GM19023 (cell line): Measurements from ENCODE around the gene TXNDC16.

Experiments used
- ATAC-seq: cut with Tn5 transposase; IDR thresholded peaks from one replicate; pipeline ENCODE4 v1.9.1; 2021; ENCODE audit warnings: mild to moderate bottlenecking, moderate library complexity; ENCODE audit not compliant: unreplicated experiment

TXNDC16 gene

DNA sequence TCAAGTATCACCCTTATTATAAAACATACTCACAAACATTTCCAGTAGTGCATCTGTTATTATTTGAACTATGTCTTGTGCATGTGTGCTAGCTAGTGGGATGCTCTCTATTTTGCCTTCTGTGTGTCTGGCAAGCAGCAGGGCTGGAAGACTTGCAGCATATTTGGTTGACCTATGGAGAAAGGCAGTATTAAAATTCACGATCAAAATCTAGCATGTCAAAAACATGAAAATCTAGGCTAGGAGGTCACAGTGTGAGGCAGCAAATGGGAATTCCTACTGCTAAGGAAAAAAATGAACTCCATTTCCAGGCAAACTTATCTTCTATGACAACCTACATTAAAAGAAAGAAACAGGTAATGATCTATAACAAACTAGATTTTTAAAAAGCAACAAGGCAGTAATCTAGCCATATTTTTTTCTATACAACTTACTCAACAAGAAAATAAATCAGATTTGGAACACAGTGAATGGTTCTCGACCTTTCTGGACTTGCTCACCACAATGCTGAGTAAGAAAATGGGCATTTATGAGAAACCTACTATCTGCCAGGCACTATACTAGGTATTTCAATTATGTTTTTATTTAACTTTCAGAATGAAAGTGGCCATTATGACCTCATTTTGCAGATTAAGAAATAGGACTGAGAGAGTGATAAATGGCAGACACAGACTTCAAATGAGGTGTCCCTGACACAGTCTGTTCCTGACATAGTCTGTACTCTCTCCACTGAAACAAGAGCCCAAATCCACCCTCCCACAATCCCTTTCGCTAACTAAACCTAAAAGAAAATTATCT is 96.8 kb downstream of the TXNDC16 start:
- no peak for ATAC-seq

DNA sequence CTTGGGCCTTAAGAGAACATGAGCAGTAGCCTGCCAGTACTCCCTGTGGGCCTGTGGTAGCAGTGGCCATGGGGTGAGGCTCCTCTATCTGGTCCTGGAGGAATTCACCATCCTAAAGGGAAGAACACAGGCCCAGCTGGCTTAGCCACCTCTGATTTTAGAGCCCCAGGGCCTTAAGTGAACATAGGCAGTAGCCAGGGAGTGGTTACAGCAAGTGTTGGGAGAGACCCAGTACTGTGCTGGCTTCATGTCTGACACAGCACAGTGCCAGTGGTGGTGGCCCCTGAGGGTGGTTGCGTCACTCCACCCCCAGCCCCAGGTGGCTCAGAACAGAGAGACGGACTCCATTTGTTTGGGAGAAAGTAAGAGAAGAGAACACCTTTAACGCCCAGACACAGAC is 105.1 kb downstream of the TXNDC16 start:
- ATAC-seq = no peak

DNA sequence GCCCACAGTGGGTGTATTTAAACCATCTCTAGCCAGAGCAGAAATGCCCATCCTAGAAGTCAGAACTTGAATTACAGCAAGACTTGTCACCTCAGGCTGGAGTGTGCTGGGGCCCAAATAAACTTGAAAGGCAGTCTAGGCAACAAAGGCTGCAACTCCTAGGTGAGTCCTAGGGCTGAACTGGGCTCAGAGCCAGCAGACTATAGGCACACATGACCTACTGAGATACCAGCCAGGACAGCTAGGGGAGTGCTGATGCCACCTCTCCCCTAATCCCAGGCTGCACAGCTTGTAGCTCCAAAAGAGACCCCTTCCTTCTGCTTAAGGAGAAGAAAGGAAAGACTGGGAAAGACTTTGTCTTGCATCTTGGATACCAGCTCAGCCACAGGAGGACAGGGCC is 106.0 kb downstream of the TXNDC16 start:
- no peak for ATAC-seq

DNA sequence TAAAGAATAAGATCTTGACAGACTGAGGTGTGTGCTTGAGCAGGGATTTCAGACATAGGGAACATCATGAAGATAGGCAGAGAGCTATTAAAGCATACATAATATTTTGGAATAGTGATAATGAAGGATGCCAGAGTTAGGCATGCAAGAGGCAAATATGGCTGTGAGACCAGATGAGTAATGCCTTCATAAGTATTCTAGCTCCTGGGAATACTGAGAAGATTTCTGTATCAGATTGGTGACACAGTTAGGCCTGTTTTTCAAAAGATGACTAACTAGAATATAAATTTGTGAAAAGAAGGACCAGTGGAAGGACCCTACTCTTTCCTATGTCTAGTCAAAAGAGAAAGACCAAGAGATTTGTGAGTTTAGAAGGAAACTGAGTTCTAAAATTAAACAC is 108.8 kb downstream of the TXNDC16 start:
- no peak for ATAC-seq

DNA sequence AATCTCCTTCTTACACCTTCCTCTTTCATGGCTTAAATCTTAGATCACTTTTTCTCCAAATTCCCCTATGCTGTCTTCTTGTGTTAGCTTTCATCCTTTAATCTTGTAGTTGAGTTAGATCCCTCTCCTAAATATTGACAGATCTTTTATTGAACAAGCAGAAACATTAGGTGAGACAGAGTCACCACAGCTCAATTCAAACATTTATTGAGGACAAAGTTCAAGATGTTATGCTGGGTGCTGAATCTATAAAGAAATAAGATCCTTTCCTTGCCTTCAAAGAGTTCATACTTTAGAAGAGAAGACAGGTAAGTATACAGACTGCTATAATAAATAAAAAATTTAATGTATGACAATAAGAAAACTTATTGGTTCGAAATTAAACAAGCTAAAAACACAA is 109.7 kb downstream of the TXNDC16 start:
- no peak for ATAC-seq

DNA sequence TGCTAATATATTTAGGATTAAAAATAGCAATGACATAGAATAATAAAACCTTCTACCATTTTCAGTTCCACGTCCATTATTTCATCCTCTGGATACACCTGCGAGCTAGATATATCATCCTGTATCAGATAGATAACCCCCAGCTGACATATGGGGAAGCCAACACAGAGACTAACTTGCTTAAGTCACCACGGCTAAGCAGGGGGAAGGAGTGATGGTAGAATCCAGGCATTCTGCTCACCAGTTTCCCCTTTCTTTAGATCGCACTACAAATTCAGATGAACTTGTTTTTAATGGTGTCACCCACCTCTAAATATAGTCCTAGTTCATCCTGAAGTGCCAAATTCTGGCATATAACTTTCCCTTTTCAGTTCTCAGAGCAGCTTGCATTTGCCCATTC is 110.1 kb downstream of the TXNDC16 start:
- no peak for ATAC-seq

DNA sequence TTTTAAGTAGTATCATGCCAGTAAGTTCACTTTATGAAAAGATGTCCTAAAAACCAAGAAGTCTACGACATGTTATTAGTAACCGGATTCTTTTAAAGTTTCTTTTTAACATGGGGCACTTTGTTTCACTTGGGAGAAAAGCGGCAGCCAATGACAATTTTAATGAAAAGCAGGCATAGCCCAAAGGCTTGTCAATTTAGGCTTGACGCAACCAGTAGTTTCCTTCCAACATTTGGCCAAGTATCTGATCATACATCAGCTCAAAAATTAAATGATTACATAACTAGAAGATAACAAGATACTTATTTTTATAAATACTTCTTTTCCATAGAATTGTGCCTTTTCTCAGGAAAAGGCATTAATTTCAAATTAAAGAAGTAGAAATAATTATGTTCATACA is 112.8 kb downstream of the TXNDC16 start:
- no peak for ATAC-seq

DNA sequence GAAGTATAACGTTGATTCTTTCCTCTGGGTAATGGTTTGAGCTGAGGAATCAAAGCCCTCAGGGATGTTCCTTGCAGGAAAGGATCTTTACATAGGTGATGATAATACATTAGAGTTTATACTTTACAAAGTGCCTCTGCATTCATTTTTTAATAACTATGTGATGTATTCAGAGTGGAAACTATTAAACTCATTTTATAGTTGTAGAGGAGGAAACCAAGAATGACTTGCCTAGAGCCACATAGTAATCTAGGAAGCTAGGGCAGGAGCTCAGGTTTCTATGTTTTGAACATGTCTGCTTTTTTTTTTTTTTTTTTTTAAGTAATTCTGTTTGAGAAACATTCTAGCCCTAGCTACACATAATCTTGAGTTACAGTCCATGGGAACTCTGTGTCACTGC is 117.3 kb downstream of the TXNDC16 start:
- no peak for ATAC-seq

DNA sequence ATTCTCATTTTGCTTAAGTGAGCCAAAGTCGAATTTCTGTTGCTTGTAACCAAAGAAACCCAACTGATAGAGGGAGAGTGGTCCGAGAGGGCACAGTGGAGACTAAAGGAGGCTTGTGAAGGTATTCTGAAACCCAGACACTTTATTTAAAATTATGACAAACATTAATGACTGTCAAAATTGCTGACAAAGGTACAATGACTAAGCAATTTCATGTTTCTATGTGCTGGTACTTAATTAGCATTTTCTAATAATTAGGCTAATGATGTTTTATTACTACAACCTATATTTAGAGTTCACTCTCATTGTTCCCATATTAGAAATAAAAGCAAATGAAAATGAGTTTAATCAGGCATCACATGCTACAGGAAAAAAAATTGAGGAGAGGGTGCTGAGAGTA is 121.8 kb downstream of the TXNDC16 start:
- ATAC-seq = no peak

DNA sequence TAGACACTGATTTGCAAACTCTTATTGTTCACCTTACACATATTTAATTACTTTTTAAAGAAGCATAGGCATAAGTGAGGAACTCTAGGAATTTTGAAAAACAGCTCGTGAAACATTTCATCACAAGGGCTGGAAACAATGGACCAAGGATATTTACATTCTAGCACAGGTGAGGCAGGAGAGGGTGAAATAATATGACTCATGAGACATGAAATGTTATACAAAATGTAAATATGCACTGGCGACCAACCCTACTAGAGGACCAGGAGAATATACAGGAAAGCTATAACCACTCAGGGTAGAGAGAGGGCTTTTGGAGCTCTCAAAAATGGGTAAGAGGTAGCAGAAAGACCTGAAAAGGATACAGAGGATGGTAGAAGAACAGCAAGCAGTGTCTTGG is 122.9 kb downstream of the TXNDC16 start:
- ATAC-seq = no peak

DNA sequence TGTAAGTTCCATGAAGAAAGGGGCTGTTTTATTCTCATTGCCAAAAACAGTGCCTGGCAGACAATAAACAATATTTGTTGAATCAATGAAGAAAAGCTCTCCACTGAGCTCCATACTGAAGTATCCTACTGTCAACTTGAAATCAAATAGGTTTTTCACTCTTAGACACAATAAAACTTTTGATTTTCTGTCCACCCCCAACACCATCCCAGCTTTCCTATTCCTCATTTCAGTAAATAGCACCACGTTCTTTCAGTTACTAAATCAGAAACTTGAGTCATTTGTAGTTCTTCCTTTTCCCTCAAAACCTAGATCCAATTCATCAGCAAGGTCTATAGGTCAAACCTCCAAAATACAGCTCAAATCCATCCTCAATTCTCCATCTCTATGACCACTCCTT is 124.8 kb downstream of the TXNDC16 start:
- no peak for ATAC-seq

DNA sequence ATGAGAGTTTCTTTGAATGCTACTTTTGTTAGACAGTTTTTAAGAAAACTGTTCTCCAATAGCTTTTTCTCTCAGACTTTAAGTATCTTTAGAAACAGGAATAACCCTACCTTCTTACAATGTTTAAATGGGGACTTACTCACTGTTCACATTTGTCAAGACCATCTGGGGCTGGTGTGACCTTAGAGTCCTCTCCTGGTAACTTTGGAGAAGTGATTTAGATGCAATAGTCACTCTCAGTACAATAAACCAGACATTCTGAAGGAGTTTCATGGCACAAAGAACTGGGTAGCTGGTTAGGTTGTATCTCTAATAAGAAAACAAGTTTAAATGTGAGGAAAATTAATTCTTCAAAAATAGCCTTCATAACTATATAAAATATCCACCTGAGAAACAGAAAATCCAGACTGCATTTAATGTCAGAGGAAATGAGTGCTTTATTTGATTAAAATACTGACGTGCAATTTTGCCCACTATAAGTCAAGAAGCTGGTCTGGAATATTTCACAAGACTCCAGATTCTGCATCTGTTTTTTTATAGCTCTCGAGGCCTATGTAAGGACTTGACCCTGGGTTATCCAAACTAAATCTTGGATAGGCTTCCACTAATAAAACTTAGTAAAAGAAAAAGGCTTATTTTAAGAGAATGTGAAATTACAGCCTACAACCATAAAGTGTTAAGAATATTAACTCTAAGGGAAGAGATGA is 129.5 kb downstream of the TXNDC16 start:
- ATAC-seq = no peak

DNA sequence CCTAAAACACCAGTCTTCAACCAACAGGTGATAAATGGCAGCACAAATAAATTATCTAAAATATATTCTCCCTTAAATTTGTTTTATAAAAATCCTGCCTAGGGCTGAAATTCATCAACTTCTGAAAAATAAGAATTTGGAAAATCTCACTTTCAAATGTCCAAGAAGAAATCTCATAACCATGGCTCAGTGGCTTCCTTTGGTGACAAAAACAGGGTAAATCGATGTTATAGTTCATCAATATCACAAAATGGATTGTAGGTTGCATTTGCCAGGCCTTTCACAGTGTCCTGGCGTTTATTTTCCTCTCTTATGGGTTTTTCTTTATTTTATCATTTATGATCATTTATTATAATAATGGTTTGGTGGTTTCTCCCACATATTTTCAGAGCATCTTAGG is 135.2 kb downstream of the TXNDC16 start:
- no peak for ATAC-seq

DNA sequence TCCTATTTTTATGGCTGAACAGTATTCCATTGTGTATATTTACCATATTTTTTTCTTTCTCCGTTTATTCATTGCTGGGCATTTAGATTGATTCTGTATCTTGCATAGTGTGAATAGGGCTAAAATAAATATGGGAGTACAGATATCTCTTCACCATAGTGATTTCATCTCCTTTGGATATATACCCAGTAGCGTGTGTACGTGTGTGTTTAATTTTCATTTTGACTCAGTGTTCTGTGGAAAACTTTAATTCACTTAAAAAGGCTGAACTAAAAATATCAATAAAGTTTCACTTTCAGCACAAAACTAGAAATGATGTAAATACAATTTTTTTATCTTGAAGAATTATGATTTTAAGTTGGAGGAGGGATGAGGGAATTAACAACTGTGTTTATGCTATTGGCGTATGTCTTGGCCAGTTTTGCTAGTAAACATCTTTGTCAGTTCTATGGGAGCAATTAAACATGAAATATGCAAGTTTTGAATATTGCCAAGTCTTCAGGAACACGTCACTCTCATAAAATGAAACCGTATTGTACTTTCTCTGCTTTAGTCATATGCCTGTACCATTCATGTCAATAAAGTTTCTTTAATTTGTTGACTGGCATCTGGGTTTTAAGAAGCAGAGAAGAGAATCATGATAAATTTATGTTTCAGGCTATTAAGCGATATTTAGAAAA is 138.4 kb downstream of the TXNDC16 start:
- no peak for ATAC-seq

DNA sequence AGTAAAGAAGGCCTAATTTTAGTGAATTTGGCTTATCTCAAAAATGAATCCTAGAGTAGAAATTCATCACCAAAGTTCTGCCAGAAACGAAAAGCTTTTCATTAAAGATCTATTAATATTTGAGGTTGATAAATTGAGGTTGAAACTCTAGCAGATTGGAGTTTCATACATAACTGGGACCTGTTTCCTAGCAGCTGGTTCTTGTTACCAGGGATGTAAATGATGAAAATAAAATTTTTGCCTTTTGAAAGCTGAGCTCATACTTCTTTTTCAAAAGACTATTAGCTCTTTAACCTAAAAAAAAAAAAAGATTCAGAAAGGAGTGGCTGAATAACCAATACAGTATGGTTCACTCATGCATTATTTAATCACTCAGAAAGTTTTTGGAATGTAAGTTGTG is 139.9 kb downstream of the TXNDC16 start:
- ATAC-seq = no peak

DNA sequence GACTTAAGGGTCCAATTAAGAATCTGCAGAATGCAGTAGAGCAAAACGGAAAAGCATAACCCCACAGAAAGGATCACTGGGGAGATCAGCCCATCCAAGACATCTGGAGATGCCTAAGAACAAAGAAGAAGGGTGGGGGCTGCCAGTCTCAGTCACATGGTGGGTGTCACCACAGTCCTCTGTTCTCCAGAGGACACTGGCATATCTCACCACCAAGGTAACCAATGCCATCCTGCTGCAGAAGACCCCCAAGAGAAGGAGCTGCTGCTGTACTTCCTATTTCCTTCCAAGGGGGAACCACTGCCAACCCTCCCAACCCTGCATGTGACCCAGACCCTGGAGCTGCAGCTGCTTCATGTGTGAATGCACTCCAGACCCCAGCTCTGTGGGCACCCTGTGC is 147.0 kb downstream of the TXNDC16 start:
- no peak for ATAC-seq

DNA sequence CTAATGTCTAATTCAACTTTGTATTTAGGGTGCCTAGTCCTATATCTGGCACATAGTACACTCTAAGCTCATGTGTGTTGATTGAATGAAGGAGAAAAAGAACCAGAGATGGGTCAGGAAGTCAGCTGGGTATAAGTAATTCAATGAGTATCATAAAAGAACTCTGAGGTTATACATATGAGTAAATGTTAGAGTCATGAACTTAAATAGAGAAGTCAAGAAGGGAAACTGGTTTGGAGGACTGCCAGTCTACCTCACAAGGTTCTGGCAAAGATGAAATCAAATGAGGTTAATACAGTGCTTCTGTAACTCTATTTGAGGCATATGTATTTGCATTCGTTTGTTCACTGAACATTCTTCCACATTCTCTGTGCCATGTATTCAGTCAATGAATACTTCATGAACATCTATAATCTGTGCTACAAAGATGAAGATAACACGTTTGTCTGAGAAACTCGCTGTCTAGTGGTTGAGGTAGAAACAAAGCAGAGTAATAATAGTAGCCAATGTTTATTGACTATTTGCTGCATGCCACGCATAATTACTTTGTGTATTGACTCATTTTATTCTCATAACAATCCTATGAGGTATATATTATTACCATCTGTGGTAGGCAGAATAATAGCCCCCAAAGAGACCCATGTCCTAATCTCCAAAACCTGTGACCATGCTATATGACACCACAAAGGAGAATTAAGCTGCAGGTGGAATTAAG is 149.3 kb downstream of the TXNDC16 start:
- ATAC-seq = peak; percentile 59

DNA sequence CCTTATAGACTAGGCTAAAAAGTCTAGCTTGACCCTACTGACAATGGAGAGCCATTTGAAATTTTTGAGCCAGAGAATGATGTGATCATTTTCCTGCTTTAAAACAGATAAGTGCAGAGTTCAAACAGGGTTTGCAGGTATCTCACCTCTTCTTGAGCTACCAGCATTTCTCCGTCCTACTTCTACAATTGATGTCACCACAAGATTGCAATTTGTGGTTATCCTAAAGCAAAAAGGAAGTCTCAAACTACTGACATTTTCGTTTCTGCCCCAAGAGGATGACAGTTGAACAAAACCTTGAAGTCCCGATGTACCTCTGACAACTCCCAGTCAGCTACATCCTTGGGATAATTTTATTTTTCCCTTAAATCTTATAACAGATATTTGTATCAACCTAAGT is 151.5 kb downstream of the TXNDC16 start:
- ATAC-seq = no peak

DNA sequence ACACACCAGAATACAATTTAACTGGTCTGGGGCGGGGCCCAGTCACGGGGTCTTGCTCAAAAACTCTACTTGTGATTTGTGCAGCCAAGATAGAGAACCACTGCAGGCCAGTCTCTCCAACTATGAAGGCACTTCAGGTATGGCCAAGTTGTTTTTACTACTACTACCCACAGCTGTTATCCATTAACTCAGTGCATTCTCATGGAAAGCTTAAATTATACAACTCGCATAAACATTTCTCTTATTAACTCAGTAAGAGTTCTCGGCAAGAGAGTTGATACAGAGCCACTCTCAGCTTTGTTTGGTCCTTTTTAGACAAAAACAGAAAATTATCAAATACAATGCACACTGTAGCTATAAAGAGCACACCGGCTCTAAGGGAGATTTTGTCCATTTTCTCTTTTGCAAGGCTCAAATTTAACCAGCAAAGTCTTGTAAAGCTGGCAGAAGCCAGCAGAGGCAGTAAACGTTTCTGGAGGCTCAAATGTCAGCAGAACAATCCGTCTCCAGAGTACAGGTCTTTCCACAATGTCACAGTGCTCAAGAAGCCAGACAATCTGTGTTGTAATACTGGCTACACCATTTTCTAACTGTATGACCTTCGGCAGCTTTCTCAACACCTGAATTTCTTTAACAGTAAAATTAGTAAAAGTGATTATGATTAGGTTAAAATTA is 152.2 kb downstream of the TXNDC16 start:
- ATAC-seq = no peak

DNA sequence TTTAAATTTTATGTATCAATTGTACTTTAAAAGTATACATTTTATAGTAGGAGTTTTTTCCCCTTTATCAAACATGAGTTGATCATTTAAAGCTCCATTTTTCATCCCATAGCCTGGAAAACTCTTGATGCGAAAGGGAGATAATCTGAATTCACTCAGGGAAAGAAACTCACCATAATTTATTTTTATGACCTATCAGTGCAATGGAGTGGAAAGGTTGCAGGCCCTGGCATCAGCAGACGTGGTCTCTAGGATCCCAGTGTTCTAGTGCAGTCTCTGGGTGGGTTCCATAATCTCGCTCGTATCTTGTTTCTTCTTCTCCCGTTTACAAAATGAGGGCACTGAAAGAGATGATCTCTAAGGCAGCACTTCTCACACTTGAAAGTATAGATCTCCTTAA is 153.2 kb downstream of the TXNDC16 start:
- no peak for ATAC-seq

DNA sequence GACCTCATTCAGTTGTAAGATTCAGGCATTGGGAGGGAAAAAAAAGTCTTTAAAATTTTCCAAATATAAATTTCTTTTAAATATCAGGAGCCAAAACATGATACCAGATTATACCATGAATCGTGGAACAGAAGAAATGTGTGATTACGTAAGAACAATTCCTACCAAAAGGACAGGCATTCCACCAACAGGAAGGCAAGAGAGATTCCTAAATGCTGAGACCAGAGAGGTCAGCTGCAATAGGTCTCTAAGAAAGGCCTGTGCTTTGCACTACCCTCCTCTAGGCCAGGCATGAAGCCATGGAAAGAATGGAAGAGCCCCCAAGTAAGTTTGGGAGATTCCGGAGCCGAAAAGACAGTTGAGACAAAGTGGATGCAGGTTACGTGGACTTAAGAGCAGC is 154.5 kb downstream of the TXNDC16 start:
- no peak for ATAC-seq
